GM21528 (cell line): Measurements from ENCODE around the gene KIFC1.

Source experiments
- ATAC-seq: cut with Tn5 transposase; IDR thresholded peaks from one replicate; pipeline ENCODE4 v1.9.1; 2021; ENCODE audit warnings: mild to moderate bottlenecking, moderate library complexity; ENCODE audit not compliant: unreplicated experiment, low FRiP score

Gene KIFC1

GRCh38 chr6:33439956-33440648 is 48.5 kb downstream of the KIFC1 start:
- no peak for ATAC-seq

- no peak for ATAC-seq
These were observed 49.2 kb downstream of the KIFC1 start for GRCh38 chr6:33440649-33441309.

- ATAC-seq = no peak
These were observed 49.8 kb downstream of the KIFC1 start for GRCh38 chr6:33441457-33441856.

GRCh38 chr6:33442283-33442682 is 50.7 kb downstream of the KIFC1 start:
- ATAC-seq = no peak

- ATAC-seq = no peak
These were observed 51.4 kb downstream of the KIFC1 start for GRCh38 chr6:33443025-33443424.

- ATAC-seq = no peak
These were observed 52.2 kb downstream of the KIFC1 start for GRCh38 chr6:33443619-33444504.

GRCh38 chr6:33445119-33445603 is 53.5 kb downstream of the KIFC1 start:
- ATAC-seq = no peak

- no peak for ATAC-seq
These were observed 54.7 kb downstream of the KIFC1 start for GRCh38 chr6:33446356-33446755.

GRCh38 chr6:33450434-33450833 is 58.8 kb downstream of the KIFC1 start:
- no peak for ATAC-seq

GRCh38 chr6:33451606-33452005 is 60.0 kb downstream of the KIFC1 start:
- no peak for ATAC-seq

GRCh38 chr6:33452496-33452895 is 60.9 kb downstream of the KIFC1 start:
- no peak for ATAC-seq

GRCh38 chr6:33453393-33454008 is 61.9 kb downstream of the KIFC1 start:
- ATAC-seq = no peak

GRCh38 chr6:33454009-33454946 is 62.7 kb downstream of the KIFC1 start, which contains the start of gene ZBTB9:
ZBTB9 (plus strand) TSS chr6:33454576; CDS start chr6:33455101, 525 bp downstream.
- ATAC-seq = peak; percentile 96

- no peak for ATAC-seq
These were observed 63.4 kb downstream of the KIFC1 start for GRCh38 chr6:33455051-33455450.

GRCh38 chr6:33456156-33456555 is 64.5 kb downstream of the KIFC1 start:
- no peak for ATAC-seq

GRCh38 chr6:33458676-33459075 is 67.1 kb downstream of the KIFC1 start:
- ATAC-seq = no peak

- ATAC-seq = no peak
These were observed 67.6 kb downstream of the KIFC1 start for GRCh38 chr6:33459226-33459625.
